GM21390 (cell line): ENCODE results near the gene ACAA1.
A peak's percentile ranks its signal among the peaks of the same experiment; 100 is the strongest.

ENCODE experiments used
- ATAC-seq: cut with Tn5 transposase; IDR thresholded peaks from one replicate; pipeline ENCODE4 v1.9.1; 2021; ENCODE audit not compliant: unreplicated experiment

Gene ACAA1

GRCh38 chr3:38154033-38154494 lies 17.1 kb upstream of the ACAA1 start:
- ATAC-seq: no peak

DNA sequence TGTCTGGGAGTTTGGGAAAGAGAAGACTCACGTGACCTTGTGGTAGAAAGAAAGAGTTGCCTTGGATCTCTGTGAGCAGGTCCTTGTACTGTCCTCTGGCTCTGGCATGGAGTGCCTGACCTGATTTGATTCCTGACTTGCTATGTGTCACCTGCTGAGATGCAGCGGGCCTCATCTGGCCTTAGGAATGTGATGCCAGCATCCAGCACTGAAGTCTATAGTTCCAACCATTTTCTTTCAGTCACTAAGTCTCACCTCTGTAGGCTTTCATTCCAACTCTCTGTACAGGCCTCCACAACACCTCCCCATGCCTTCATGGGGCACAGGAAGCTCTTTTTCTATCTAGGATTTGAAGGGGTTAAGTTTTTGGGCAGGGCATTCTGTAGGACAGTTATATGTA lies 16.3 kb upstream of the ACAA1 start:
- no peak for ATAC-seq

DNA sequence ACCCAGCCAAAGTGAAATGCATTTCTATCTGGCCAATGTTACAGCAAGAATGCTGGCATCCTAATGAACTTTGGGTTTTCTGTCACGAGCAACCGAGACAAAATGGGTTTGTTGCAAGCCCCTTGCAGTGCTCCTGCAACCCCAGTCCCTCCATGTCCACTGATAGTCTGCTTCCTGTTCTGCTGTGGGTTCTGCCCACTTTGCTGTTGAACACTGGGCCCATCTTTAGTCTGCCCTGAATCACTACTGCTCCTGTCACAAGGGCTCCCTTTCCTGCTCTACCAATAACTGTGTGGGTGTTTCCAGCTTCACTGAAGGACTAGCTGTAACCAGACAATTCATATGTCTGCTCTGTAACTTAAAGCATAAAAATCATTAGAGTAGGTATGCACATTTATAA lies 15.7 kb upstream of the ACAA1 start:
- ATAC-seq: no peak

DNA sequence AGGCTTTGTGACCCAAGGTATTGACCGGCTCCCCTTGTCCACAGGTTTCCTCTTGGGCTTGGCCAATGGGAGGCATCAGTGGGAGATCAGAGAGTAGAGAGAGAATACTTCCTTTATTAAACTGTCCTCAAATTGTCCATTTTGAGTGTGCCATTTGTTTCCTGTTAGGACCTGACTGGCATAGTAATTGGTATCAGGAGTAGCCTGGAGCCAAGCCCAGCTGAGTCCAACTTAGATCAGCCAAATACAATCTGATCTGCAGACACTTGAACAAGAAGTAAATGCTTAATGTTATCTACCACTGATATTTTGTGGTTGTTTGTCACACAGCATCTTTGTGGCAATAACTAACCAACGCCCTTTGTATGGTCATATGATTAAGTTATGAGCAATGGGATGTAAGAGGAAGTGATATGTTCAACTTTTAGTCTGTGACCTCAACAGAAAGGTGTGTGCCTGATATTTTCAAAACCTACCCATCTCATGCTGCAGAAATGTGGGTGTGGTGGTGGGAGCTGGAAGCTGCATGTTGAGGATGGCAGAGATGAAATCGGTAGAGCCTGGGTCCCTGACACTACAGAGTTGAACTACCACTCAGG lies 14.8 kb upstream of the ACAA1 start:
- ATAC-seq: no peak

GRCh38 chr3:38150780-38151528 lies 14.0 kb upstream of the ACAA1 start:
- no peak for ATAC-seq

DNA sequence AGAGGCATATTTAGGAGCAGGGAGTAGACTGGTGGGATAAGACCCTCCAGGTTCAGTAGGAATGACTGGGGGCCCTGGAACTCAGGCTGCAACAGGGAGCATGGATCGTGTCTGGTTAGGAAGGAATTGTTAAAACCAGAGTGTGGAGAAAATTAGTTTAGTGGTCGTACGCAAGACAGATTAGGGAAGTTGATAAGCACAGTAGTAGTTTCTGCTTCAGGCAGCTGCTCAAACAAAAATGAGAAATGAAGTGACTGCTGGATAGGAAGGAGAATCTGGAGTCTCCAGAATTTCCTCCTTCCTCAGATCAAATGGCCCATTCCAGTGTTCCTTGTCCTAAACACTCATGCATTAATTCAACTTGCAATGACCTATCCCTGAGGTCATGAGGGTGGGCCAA lies 12.8 kb upstream of the ACAA1 start:
- no peak for ATAC-seq

DNA sequence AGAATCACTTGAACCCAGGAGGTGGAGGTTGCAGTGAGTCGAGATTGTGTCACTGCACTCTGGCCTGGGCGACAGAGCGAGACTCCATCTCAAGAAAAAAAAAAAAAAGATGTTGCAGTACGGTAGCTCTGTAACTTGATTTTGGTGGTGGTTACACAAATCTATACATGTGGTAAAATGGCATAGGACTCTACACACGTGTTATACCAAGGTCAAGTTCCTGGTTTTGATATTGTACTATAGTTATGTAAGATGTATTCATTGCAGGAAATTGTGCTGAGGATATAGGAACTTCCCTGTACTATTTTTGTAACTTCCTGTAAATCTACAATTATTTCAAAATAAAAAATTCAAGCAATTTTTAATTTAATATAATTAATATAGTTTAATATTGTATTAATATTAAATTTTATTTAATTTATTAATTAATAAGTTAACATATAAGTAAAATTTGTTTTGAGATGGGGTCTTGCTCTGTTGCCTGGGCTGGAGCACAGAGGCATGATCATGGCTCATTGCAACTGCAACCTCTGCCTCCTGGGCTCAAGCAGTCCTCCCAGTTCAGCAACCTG lies 11.5 kb upstream of the ACAA1 start:
- no peak for ATAC-seq

DNA sequence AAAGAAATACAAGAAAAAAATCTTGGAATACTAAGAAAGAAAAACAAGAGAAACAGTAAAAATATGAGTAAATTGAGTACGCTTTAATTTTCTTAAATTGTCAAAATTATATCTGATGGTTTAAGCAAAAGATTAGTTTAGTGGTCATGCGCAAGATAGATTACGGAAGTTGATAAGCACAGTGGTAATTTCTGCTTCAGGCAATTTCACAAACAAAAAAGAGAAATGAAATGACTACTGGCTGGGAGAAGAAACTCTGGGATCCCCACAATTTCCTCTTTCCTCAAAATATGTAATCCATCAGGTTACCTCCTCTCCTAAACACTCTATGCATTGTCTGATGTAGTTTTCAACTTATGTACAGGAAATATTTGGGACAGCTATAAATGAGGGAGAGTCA lies 10.5 kb upstream of the ACAA1 start:
- no peak for ATAC-seq

DNA sequence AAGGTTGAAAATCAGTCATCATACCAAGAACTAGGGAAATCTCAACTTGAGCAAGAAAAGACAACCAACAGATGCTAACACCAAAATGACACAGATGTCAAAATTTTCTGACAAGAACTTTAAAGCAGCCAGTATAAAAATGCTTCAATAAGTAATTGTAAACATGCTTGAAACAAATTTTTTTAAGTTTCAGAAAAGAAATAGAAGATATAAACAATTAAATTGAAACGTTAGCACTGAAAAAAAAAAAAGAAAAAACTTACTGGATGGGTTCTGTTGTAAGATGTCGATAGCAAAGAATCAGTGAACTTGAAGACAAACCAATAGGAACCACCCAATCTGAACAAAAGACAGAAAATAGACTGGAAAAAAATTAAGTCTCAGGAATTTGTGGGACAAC lies 9.6 kb upstream of the ACAA1 start:
- no peak for ATAC-seq

DNA sequence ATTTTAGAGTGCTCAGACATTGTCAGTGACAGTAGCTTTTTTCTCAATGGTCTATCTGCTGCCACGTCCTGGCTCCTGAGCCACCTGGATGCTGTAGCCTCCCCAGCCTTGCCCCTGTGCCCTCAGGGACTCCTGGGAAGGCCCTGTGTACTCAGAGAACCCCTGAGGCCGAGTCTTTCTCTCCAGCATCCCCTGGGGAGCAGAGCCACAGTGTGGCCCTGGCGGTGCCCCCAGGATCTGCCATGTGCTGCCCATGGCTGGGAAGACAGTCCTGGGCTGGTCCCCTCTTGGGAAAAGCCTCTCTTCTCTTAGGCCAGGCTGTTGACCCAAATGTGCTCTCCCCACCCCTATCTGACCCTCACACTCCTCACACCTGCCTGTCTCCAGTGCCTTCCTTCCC lies 6.6 kb upstream of the ACAA1 start:
- no peak for ATAC-seq

- no peak for ATAC-seq
Measured at GRCh38 chr3:38142959-38143358, 6.0 kb upstream of the ACAA1 start.

- no peak for ATAC-seq
Measured at GRCh38 chr3:38141952-38142273, 5.0 kb upstream of the ACAA1 start.

- no peak for ATAC-seq
Measured at GRCh38 chr3:38141173-38141951, 4.4 kb upstream of the ACAA1 start.

DNA sequence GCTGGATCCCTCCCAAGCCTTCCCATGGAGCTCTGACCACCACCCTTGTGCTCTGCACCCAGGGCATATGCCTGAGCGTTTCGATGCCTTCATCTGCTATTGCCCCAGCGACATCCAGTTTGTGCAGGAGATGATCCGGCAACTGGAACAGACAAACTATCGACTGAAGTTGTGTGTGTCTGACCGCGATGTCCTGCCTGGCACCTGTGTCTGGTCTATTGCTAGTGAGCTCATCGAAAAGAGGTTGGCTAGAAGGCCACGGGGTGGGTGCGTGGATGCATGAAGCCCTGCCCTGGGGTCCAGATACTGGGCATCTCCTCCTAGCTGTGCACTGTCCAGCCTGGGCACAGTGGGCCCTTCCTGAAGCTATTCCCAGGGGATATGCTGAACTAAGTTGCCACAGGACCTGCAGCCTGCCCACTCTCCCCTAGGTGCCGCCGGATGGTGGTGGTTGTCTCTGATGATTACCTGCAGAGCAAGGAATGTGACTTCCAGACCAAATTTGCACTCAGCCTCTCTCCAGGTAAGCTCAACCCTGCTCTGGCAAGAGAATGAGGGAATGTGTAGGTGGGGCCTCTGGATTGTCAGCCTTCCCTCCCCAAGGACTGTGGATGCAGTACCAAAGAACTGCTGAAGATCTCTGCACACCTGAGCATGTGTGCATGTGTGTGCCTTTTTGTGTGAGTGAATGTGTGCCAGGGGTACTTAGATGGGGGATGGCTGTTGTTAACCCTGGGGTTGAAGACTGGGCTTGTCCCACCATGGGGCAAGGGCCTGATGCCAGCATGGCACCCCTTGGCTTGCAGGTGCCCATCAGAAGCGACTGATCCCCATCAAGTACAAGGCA lies 3.6 kb upstream of the ACAA1 start:
- no peak for ATAC-seq

DNA sequence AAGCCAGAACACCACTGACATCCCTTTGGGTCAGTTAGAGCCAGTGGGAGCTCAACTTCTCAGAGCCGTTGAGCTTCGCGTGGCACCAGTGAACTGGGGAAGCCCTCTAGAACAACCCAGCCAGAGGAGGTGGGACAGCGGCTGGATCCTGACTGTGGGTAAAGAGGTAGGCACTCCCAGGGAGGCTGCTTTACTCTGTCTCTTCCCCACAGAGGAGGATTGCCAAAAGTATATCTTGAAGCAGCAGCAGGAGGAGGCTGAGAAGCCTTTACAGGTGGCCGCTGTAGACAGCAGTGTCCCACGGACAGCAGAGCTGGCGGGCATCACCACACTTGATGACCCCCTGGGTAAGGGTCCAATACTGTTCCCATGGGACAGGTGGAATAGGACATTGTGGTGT lies 2.7 kb upstream of the ACAA1 start:
- no peak for ATAC-seq

- ATAC-seq: no peak
Measured at GRCh38 chr3:38139191-38139590, 2.3 kb upstream of the ACAA1 start.

- peak; percentile 44 for ATAC-seq
Measured at GRCh38 chr3:38138349-38139190, 1.6 kb upstream of the ACAA1 start, which contains the start of gene MYD88. Gene MYD88, plus strand, starts transcription at chr3:38138661. Its CDS starts 40 bp downstream, at chr3:38138701.

- ATAC-seq: no peak
Measured at GRCh38 chr3:38137615-38138348, 855 bp upstream of the ACAA1 start.

GRCh38 chr3:38136393-38136776 lies 542 bp downstream of the ACAA1 start:
- no peak for ATAC-seq
